Esophagus (tissue), 2 donors: ENCODE measurements around the gene TNF. TPM values are rescaled to one million over a fixed set of nuclear protein-coding genes. Genes with fewer than 3 reads are reported as not detected.
A peak's percentile ranks its signal among the peaks of the same experiment; 100 is the strongest.

ENCODE experiments used
- H3K27ac ChIP-seq, 2 donors: one replicate each; pipeline ENCODE4 v1.5.1; 2013; ENCODE audit warnings: low read depth in 2 of 2, mild to moderate bottlenecking in 2 of 2, inconsistent platforms in 1 of 2, low read length in 1 of 2, moderate library complexity in 1 of 2
- H3K27me3 ChIP-seq, 2 donors: one replicate each; pipeline ENCODE4 v1.6.1; 2013; ENCODE audit warnings: low read length in 2 of 2, control low read depth in 1 of 2, mild to moderate bottlenecking in 1 of 2; ENCODE audit not compliant: insufficient read depth in 2 of 2, control insufficient read depth in 1 of 2
- H3K36me3 ChIP-seq, 2 donors: one replicate each; pipeline ENCODE4 v1.6.1; 2013; ENCODE audit warnings: low read length in 1 of 2; ENCODE audit not compliant: control insufficient read depth in 2 of 2, insufficient read depth in 2 of 2
- H3K4me1 ChIP-seq, 2 donors: one replicate each; pipeline ENCODE4 v1.6.1; 2013; ENCODE audit warnings: low read length in 1 of 2; ENCODE audit not compliant: control insufficient read depth in 2 of 2, insufficient read depth in 2 of 2
- H3K4me3 ChIP-seq, 2 donors: one replicate each; pipeline ENCODE4 v1.5.1; 2013; ENCODE audit warnings: low read length in 2 of 2, mild to moderate bottlenecking in 2 of 2, low read depth in 1 of 2, moderate library complexity in 1 of 2
- H3K9me3 ChIP-seq, 2 donors: one replicate each; pipeline ENCODE4 v1.6.1; 2013; ENCODE audit warnings: mild to moderate bottlenecking in 2 of 2, low read depth in 1 of 2, low read length in 1 of 2, moderate library complexity in 1 of 2; ENCODE audit not compliant: control insufficient read depth in 2 of 2, insufficient read depth in 1 of 2
- WGBS, 2 donors: extraction: QIAGEN DNeasy Blood & Tissue Kit; methylation state at CpG; one replicate each; pipeline ENCODE4 v1.1.7; 2013; 5-methylcytosine and 5-hydroxymethylcytosine counted together
- polyA plus RNA-seq, 2 donors: library from polyadenylated mRNA; stranded (reverse); fragments of 200-250 nt; gene quantifications; one replicate each; pipeline ENCODE4 v1.2.3, GENCODE V29; 2013
- donor health status: healthy with polysubstance abuse.
- donor health status: Bipolar disorder and iron deficiency.

TNF gene
- polyA plus RNA-seq, 2 donors, result 0.71 to 2.4 TPM

DNA sequence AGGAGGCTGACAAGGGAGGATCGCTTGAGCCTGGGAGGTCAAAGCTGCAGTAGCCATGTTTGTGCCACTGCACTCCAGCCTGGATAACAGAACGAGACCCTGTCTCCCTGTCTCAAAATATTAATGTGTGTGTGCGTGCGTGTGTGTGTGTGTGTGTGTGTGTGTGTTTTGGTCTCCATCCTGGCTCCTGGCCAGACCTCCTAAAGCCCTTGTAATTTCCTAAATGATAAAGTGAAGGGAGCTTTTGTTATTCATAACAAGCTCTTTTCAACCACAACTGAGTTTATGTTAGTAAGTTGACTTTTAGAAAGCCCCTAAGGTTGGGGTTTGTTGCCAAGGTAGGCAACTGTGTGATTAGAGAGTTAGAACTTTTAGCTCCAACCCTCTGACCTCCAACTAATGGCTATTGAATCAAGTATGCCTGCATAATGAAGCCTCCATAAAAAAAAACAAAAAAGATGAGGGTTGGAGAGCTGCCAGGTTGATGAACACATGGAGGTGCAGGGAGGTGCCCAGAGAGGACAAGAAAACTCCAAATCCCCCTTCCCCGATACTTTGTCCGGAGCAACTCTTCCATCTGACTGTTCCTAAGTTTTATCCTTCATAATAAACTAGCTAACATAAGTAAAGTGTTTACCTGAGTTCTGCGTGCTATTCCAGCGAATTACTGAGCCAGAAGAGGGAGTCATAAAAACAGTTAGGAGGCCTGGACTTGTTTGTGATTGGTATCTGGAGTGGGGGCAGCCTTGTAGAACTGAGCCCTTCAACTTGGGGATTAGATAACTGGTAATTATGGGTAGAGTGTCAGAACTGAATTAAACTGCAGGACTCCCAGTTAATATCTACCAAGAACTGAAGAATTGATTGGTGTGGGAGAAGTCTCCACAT is 34.4 kb downstream of the TNF start:
- Histone ChIP-seq H3K4me1 (no peaks in the 10 kb centered on the region), H3K27me3 (no peaks in the 10 kb centered on the region), H3K4me3 (no peak overlapping the region), H3K27ac (no peak overlapping the region), H3K36me3 (no peaks in the 10 kb centered on the region), H3K9me3 (no peaks in the 10 kb centered on the region)
- WGBS, 2 donors, result 71 to 72% methylated on average over 8 of the region's 8 CpGs

DNA sequence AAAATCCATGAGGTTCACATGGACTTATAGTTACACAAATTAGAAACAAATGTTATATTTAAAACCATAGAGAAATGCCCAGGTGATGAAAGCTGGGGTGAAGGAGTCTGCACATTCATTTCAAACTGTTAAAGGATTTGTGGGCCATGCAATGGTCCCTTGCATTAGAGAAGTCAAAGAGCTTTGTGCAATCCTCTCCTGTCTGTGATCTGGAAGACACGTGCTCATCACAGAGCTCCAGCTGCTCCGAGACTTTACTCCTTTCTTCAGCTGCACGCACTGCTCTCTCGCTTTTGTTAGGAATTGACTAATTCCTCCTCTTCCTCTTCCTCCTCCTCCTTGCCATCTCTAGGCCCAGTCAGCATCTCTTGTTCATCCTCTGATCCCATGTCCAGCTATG is 35.6 kb downstream of the TNF start:
- WGBS, 2 donors, result 84% methylated on average over 4 of the region's 4 CpGs
- H3K27ac ChIP-seq, result no peak overlapping the region
- H3K27me3 ChIP-seq, result no peaks in the 10 kb centered on the region
- no peaks in the 10 kb centered on the region for H3K4me1 ChIP-seq
- H3K4me3 ChIP-seq, result no peak overlapping the region
- no peaks in the 10 kb centered on the region for H3K36me3 ChIP-seq
- no peaks in the 10 kb centered on the region for H3K9me3 ChIP-seq

DNA sequence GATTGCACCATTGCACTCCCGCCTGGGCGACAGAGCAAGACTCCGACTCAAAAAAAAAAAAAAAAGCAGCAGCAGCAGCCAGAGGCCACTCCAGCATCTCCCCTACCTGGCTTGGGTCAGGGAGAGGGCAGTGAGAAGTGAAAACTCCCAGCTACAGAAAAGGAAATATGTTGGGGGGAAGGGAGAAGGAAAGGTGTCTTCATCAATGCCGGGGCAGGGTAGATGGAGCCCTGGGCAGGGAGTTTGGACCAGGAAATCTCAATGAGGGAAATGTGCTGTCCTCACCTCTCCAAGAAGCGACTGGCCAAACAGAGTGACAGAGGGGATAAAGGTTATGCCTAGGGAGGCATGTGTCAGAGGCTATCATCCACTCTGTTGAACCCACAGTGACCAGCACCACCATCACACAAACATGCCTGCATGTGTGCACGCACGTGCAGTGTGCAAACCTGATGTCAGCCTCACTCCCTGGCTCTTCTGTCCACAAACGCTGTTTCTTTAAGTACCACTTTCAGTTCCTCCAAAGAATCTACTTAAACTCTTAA is 38.8 kb downstream of the TNF start:
- 73 to 76% methylated on average over 8 of the region's 8 CpGs for WGBS, 2 donors
- Histone ChIP-seq H3K27ac (no peak overlapping the region), H3K27me3 (no peaks in the 10 kb centered on the region), H3K36me3 (no peaks in the 10 kb centered on the region), H3K9me3 (no peaks in the 10 kb centered on the region), H3K4me3 (no peak overlapping the region), H3K4me1 (no peaks in the 10 kb centered on the region)

DNA sequence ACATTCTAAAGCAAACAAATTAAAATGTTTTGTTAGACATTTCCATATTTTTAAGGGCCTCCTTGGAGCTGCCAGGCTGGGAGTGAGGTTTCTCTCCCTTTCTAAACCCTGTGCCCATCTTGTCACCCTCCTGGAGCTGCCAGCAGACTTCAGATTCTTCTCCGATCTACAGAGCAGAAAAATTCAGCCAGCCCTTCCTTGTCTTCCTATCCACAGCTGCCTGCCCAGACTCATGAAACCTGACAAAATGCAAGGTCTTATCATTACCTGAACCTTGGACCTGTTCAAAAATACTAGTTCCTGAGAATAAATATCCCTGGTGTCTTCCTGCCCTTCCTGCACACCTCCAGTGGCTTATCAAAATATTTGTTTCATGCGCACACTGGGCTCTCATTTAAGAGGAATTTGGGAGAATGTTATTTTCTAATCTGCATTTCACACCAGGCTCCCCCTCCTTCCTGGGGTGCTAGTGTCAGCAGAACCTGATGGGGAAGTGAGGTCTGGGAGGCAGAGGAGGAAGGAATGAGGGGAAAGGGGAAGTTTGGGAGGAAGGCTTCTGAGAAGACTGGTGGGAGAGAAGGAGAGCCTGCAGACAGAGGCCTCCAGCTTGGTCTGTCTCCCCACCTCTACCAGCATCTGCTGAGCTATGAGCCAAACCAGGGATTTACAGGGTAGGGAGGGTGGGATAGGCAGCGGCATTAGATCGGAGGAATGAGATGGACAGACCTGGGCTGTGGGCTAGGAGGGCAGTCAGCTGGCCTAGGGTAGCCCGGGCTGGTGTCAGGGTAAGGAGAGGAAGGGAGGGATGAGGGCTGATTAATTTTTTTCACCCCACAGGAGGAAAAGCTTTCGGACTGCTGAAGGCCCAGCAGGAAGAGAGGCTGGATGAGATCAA is 39.6 kb downstream of the TNF start, which contains the start of gene AIF1:
Gene AIF1 (plus strand): TSS at position 551 of the 895 bp plus-strand sequence. CDS start 96 bp downstream, at position 647.
- WGBS, 2 donors, result 64 to 68% methylated on average over 6 of the region's 6 CpGs
- Histone ChIP-seq H3K4me1 (no peaks in the 10 kb centered on the region), H3K27me3 (no peaks in the 10 kb centered on the region), H3K27ac (peak within 1 kb of the TSS in 1 of 2 donors; percentile 49), H3K9me3 (no peaks in the 10 kb centered on the region), H3K4me3 (no peak within 1 kb of the TSS), H3K36me3 (no peaks in the 10 kb centered on the region)

DNA sequence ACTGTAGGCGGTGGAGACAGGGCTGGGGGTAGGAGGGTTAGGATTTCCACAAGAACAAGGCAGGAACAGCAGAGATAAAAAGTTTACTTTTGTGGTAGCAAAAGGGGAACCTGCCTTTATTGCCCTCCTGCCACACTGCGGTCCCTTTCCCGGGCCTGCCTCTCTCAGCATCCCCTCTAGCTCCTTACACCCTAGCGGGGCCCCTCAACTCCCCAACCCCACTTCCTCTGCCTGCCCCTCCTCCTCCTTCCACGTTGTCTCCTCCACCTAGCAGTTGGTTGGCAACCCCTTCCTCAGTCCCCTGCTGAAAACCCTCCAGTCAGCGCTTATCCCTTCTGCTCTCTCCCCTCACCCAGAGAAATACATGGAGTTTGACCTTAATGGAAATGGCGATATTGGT is 40.4 kb downstream of the TNF start:
- Histone ChIP-seq H3K27ac (peak overlapping the region in 1 of 2 donors; percentile 49), H3K9me3 (no peaks in the 10 kb centered on the region), H3K4me3 (no peak overlapping the region), H3K4me1 (no peaks in the 10 kb centered on the region), H3K27me3 (no peaks in the 10 kb centered on the region), H3K36me3 (no peaks in the 10 kb centered on the region)
- WGBS, 2 donors, result 65 to 70% methylated on average over 6 to 7 of the region's 7 CpGs

DNA sequence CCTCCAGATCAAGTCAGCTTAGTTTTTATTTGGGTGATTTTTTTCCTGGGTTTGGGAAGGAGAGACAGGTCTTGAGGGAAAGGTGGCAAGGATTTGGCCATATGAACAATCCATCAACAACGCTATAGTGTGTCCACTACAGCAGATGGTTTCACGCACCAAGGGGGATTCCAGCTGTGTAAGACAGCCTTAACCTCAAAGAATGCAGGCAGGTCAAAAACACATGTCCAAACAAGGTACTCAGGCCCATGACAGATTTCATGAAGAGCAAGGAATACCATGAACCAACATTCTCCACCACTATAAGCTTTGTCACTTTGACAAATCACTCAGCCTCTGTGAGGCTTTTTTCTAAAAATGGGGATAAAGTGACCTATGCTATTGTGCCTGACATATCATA is 41.6 kb downstream of the TNF start:
- Histone ChIP-seq H3K4me1 (no peaks in the 10 kb centered on the region), H3K27ac (no peak overlapping the region), H3K9me3 (no peaks in the 10 kb centered on the region), H3K4me3 (no peak overlapping the region), H3K36me3 (no peaks in the 10 kb centered on the region), H3K27me3 (no peaks in the 10 kb centered on the region)
- WGBS, 2 donors, result 87 to 91% methylated on average over 2 of the region's 2 CpGs

DNA sequence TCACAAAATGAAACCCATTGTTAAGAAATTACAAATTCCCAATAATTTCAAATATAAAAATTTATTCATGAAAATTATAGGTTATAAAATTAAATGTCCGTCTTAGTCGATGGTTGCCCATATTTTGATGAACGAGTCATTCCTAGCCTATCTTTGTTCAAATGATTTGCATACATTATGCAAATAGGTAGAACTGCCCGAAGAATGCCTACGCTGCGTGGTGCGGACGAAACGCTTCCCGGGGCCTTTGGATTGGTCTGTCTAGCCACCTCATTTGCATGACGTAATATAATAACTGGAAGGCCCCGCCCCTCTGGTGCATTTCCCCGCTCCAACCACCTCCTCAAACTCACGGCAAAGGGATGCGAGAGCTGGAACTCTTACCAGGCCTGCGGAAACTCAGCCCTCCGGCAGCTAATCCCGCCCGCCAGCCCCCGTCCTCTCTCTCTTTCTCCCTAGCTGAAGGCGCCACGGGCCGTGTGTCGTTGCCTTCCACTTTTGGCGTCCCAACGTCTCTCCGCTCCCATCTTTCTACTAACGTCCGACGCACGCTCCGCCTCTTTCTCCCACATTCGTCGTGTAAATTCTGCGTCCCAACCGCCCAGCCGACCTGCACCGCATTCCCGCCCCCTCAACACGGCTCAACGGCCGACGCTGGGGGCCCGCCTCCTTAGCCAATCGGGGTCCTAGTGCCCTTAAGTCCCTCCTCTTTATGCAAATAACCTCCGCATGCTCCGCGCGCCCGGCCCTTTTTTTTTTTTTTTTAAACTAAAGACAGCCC is 44.6 kb downstream of the TNF start:
- H3K4me3 ChIP-seq, result peak overlapping the region; percentile 71 to 87
- 0% methylated on average over 50 of the region's 50 CpGs for WGBS, 2 donors
- H3K9me3 ChIP-seq, result no peaks in the 10 kb centered on the region
- no peaks in the 10 kb centered on the region for H3K4me1 ChIP-seq
- H3K36me3 ChIP-seq, result peaks cover 6 to 10% of the 10 kb centered on the region in 2 donors
- H3K27ac ChIP-seq, result peak overlapping the region; percentile 99 to 100
- no peaks in the 10 kb centered on the region for H3K27me3 ChIP-seq

DNA sequence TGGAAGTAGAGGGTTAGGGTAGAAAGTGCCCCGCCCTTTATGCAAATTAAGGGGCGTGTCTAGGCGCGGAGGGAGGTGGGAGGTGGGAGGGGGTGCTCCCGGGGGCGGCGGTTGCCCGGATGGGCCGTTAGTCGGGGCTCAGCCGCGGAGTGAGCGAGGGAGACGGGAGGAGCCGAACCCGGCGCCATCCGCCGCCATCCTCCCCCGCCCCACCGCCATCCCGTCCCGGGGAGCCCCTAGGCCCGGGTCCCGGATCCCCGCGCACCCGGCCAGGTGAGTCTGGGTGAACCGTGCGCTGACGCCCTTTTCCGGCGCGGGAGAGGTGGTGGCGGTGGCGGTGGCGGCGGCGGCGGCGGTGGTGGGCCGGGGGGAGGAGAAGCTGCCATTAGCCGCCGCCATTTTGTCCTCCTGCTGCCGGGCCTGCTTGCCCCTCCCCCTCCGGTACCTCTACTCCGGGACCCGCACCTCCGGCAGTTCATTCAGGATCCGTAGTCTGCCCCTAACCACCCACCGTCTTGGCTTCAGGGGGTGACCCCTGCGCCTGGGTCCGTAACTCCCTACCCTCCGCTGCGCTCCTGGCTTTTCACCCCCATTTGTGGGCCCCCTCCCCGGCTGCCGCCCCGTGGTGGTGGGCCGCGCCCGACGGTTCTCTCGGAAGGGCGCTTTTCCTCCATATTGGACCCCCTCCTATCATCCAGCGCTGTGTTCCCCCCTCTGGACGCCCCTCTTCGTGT is 45.4 kb downstream of the TNF start, which contains the start of gene PRRC2A:
Gene PRRC2A (plus strand): TSS at position 130 of the 734 bp plus-strand sequence. CDS start 2,075 bp downstream, outside the sequence.
- Histone ChIP-seq H3K4me1 (no peaks in the 10 kb centered on the region), H3K4me3 (peak within 1 kb of the TSS; percentile 71 to 87), H3K27me3 (no peaks in the 10 kb centered on the region), H3K9me3 (no peaks in the 10 kb centered on the region), H3K27ac (peak within 1 kb of the TSS; percentile 99 to 100), H3K36me3 (peaks cover 13 to 17% of the 10 kb centered on the region in 2 donors)
- WGBS, 2 donors, result 0% methylated on average over 36 to 66 of the region's 67 CpGs
